Stromal cell of bone marrow (primary cell): ENCODE measurements around the gene CENPP.

Source experiments
- DNase-seq: peaks from one replicate; pipeline ENCODE4 v3.0.0-alpha.2; 2012; ENCODE audit warnings: low read depth

The CENPP gene

GRCh38 chr9:92425474-92425873 lies 99.7 kb downstream of the CENPP start:
- peak; percentile 18 for DNase-seq

- DNase-seq, result no peak
These were observed 100.9 kb downstream of the CENPP start for GRCh38 chr9:92426501-92427145.

- no peak for DNase-seq
These were observed 104.1 kb downstream of the CENPP start for GRCh38 chr9:92429836-92430235.

GRCh38 chr9:92432350-92432749 lies 106.6 kb downstream of the CENPP start:
- no peak for DNase-seq

- no peak for DNase-seq
These were observed 107.3 kb downstream of the CENPP start for GRCh38 chr9:92432972-92433548.

GRCh38 chr9:92435263-92435662 lies 109.5 kb downstream of the CENPP start:
- no peak for DNase-seq

GRCh38 chr9:92438900-92439526 lies 113.3 kb downstream of the CENPP start:
- DNase-seq, result peak; percentile 18

GRCh38 chr9:92439921-92440750 lies 114.4 kb downstream of the CENPP start:
- peak; percentile 35 for DNase-seq

- no peak for DNase-seq
These were observed 114.9 kb downstream of the CENPP start for GRCh38 chr9:92440751-92441046.

- no peak for DNase-seq
These were observed 119.1 kb downstream of the CENPP start for GRCh38 chr9:92444841-92445240.

- no peak for DNase-seq
These were observed 120.8 kb downstream of the CENPP start for GRCh38 chr9:92446536-92446935.

GRCh38 chr9:92455217-92455616 lies 129.5 kb downstream of the CENPP start:
- no peak for DNase-seq

- DNase-seq, result no peak
These were observed 131.8 kb downstream of the CENPP start for GRCh38 chr9:92457576-92457975.

- DNase-seq, result no peak
These were observed 137.6 kb downstream of the CENPP start for GRCh38 chr9:92463387-92463786.

- DNase-seq, result peak; percentile 93
These were observed 138.2 kb downstream of the CENPP start for GRCh38 chr9:92463984-92464383.

- DNase-seq, result no peak
These were observed 141.3 kb downstream of the CENPP start for GRCh38 chr9:92467041-92467440.

GRCh38 chr9:92467511-92467910 lies 141.8 kb downstream of the CENPP start:
- DNase-seq, result no peak

GRCh38 chr9:92468206-92468605 lies 142.5 kb downstream of the CENPP start:
- DNase-seq, result no peak

- DNase-seq, result no peak
These were observed 148.8 kb downstream of the CENPP start for GRCh38 chr9:92474587-92474986.

GRCh38 chr9:92476962-92477361 lies 151.2 kb downstream of the CENPP start:
- no peak for DNase-seq

- no peak for DNase-seq
These were observed 153.0 kb downstream of the CENPP start for GRCh38 chr9:92478783-92479182.

- no peak for DNase-seq
These were observed 153.6 kb downstream of the CENPP start for GRCh38 chr9:92479346-92479745.

- DNase-seq, result no peak
These were observed 154.6 kb downstream of the CENPP start for GRCh38 chr9:92480291-92480771.
